NCI-H2107 (cell line): ENCODE results near the gene FAM219A.
A peak's percentile ranks its signal among the peaks of the same experiment; 100 is the strongest.
"Not testable (repeated sequence)": the region's sequence is repeated elsewhere in the genome, so short reads cannot be mapped to it uniquely, and the experiment has no call there.

Experiments
- DNase-seq: peaks from one replicate; lab custom pipeline; 2025; lab: John Stamatoyannopoulos, UW

FAM219A gene

GRCh38 chr9:34376596-34377403, 81.6 kb downstream of the FAM219A start, which contains the start of gene MYORG:
MYORG (minus strand) TSS chr9:34376898; CDS start chr9:34372943, 3,955 bp downstream.
- DNase-seq, result peak; percentile 85

GRCh38 chr9:34375901-34376595, 82.3 kb downstream of the FAM219A start:
- DNase-seq, result no peak

DNA sequence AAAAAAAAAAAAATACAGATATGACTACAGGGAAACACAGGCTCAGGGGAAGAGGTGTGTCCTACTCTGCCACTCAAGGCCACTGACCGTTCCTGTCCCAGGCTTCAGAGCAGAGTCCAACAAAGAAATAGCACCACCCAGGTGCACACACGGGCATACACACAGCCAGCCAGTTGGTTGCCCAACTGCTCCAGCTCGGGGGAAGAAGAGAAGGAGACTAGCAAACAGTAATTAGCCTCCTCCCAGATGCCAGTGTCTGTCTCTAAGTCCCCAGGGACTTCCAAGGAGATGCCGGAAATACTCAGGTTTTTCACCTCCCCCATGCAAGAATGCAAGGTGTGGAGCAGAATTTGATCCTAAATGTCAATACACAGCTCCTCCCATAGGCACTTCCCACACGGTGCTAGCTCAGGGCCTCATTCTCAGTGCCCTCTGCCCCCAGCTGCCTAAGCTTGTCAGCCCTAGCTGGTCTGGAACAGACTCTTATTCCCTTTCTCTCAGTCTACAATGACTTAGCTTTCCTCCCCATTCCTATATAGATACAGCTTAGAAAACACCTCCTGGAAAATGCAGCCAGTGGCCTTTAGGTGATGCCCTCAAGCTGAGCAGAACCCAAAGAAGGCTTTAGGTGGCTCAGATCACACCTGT, 83.3 kb downstream of the FAM219A start:
- DNase-seq, result peak; percentile 34

- DNase-seq, result no peak
These were observed 84.0 kb downstream of the FAM219A start for GRCh38 chr9:34374339-34374738.

DNA sequence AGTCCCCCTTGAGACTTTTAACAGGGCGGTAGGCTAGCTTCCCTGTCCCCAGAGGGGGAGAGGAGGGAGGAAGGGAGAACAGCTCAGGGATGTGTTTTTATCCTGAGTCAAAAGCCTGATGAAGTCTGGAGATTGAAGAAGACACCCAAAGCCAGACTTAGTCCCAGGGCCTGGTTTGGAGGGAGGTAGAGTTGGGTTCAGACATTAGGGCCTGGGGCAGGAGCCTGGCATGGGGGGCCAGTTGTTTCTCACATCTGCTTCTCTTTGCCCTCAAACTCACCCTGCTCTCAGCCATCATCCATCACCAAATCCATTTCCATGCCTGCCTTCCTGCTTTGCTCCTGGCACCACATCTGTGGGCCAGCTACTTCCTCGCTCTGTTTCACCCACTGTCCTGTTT, 84.6 kb downstream of the FAM219A start:
- no peak for DNase-seq

- no peak for DNase-seq
These were observed 85.8 kb downstream of the FAM219A start for GRCh38 chr9:34372467-34373011.

DNA sequence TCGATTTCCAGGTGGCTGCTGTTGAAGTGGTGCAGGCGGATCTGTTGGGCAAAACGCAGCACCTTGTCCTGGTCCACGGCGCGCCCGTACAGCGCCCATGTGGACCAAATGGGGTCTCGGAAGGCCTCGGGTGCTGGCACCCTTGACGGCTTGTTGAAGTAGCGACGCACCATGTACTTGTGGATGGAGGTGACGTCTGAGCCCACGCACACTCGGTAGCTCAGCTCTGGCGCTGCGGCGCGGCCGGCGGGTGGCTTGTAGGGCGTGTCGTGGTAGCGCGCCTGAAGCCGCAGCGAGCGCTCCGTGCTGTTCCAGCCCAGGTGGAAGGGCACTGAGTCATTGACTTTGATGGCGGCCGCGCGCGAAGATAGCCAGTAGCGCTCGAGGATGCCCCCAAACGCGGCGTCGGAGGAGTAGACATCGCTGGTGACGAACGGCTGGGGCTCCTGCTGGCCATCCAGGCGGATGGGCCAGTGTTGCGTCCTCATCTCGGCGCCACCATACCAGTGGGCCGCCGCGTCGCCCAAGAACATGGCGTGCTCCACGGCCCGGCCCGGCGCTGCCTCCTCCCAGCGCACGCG, 86.4 kb downstream of the FAM219A start:
- DNase-seq, result no peak

DNA sequence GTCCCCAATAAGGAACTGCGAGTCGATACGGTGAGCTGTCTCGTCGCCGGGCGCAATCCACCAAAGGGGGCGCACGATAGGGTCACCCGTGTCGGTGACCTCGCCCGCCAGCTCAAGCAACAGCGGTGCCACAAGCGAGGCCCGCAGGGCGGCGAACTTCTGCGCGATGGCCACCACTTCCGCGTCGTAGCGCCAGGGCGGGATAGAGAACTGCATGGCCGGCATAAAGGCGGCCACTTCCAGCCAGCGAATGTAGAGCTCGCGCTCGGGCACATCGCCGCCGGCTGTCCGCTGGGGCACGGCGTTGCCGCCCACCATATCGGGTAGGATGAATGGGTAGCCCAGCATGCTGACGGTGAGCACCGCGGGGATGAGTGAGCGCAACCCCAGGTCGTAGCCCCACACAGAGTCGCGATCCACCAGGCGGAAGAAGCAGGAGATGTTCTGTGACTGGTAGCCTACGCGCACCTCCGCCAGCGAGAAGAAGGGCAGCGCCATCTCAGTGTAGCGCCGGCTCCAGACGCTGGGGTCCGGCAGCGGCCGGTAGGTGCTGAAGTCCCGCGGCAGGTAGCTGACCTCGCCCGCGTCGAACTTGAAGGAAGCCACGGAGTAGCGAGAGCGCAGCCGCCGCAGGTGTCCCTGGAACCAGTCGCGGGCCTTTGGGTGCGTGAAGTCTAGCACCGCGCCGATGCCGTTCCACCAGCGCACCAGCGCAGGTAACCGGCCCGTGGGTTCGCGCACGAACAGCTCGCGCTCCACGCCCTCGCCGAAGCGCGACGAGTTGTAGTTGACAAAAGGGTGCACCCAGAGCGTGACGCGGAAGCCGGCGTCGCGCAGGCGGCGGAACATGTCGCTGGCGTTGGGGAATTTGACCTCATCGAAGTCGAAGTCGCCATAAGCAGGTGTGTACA, 87.1 kb downstream of the FAM219A start:
- DNase-seq, result no peak

- DNase-seq, result no peak
These were observed 87.9 kb downstream of the FAM219A start for GRCh38 chr9:34370335-34370969.

- DNase-seq, result no peak
These were observed 88.7 kb downstream of the FAM219A start for GRCh38 chr9:34369636-34370035.

- not testable (repeated sequence) for DNase-seq
These were observed 89.6 kb downstream of the FAM219A start for GRCh38 chr9:34368796-34369195.

GRCh38 chr9:34367751-34368410, 90.5 kb downstream of the FAM219A start:
- not testable (repeated sequence) for DNase-seq

DNA sequence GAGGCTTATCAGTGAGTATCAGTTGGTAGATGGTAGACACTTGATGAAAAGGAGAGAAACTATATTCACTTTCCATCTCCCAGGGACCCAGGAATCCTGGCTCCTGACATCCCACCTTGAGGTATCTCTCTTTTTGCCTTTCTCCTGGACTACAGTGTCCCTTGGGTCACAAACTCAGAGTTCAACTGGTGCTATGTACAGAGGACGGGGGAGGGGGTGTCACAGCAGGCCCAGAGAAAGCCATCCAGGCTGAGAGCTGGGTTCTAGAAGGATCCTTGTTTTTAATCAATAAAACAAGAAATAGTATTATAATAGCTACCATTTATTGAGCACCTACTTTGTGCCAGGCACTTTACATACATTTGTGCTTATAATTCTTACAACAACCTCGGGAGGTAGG, 92.0 kb downstream of the FAM219A start:
- DNase-seq, result no peak

DNA sequence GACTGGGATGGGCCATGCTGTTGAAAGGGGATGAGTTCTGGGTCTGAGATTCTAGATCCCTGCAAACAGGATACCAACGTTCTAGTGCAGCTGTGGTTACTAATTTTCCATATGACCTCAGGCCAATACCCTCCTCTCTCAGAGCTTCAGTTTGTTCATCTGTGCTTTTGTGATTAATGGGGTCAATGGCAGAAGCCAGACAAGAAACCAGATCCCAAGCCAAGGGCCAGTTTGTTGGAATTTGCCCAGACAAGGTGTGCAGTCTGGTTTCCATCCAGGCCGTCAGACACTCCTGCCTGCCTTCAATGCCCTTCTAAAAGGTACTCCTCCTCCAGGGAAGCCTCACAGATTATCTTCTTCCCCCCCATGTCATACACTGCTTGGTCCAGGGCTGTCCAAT, 93.1 kb downstream of the FAM219A start:
- no peak for DNase-seq

- DNase-seq, result no peak
These were observed 94.6 kb downstream of the FAM219A start for GRCh38 chr9:34363619-34364351.

- DNase-seq, result no peak
These were observed 95.7 kb downstream of the FAM219A start for GRCh38 chr9:34362614-34363214.

- not testable (repeated sequence) for DNase-seq
These were observed 105.4 kb downstream of the FAM219A start for GRCh38 chr9:34352957-34353356.

DNA sequence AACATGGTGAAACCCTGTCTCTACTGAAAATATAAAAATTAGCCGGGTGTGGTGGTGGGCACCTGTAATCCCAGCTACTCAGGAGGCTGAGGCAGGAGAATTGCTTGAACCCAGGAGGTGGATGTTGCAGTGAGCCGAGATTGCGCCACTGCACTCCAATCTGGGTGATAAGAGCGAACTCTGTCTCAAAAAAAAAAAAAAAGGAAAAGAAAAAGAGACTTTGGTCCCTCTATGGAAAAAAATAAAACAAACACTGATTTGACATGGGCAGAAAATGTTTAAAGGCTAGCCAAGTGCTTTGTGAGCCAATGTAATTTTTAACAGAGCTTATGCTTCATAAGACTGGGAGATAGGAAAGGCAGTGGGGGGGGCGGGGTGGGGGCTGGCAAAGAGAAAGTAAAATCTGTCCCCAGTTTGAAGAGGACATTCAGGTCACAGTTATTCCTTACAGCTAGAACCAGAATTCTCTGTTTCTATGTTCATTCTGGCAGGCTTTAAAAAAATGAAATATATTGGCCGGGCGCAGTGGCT, 106.2 kb downstream of the FAM219A start:
- DNase-seq, result not testable (repeated sequence)

GRCh38 chr9:34349324-34349723, 109.0 kb downstream of the FAM219A start:
- no peak for DNase-seq
